G401 (cell line): ENCODE results near the gene UNC45A. TPM values are rescaled to one million over a fixed set of nuclear protein-coding genes. Genes with fewer than 3 reads are reported as not detected.

Source experiments
- DNase-seq: peaks from one replicate; pipeline ENCODE4 v3.0.0-alpha.2; 2015; ENCODE audit warnings: low spot score
- in situ Hi-C: cut with HindIII; loops from 2 replicates; pipeline ENCODE4 v1.10.0; 2016; ENCODE audit warnings: low sequenced_read_pairs, mixed read lengths
- total RNA-seq: library from RNA; depleted of rRNA; stranded (reverse); fragments of >200 nt; shearing (Covaris generic); gene quantifications from 2 replicates; pipeline ENCODE4 v1.2.3, GENCODE V29; 2014; rRNA removed

Gene UNC45A
- total RNA-seq, 1 experiment from 2014 or later: 99.2 TPM

DNA sequence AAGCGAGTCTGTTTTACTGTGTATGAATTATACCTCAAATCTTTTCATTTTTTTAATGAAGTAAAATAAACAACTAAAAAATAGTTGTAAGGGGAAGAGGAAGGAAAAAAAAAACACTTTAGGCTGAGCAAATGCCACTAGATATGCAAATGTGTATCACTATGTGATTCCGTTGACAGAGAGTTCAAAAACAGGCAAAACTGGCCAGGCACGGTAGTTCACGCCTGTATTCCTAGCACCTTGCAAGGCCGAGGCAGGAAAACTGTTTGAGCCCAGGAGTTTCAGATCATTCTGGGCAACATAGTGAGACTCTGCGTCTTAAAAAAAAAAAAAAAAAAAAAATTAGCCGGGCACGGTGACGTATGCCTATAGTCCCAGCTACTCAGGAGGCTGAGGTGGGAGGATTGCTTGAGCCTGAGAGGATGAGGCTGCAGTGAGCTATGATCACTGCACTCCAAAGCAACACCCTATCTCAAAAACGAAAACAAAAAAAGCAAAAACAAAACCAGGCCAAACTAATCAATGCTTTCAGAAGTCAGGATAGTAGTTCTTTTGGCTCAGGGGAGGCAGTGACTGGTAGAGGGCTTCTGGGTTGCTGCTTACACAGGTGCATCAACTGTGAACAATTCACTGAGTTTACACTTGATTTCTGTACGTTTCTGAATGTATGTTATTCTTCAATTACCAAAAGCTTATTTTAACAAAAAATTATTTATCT is 51.9 kb downstream of the UNC45A start:
- in situ Hi-C loops: no loop called here

DNA sequence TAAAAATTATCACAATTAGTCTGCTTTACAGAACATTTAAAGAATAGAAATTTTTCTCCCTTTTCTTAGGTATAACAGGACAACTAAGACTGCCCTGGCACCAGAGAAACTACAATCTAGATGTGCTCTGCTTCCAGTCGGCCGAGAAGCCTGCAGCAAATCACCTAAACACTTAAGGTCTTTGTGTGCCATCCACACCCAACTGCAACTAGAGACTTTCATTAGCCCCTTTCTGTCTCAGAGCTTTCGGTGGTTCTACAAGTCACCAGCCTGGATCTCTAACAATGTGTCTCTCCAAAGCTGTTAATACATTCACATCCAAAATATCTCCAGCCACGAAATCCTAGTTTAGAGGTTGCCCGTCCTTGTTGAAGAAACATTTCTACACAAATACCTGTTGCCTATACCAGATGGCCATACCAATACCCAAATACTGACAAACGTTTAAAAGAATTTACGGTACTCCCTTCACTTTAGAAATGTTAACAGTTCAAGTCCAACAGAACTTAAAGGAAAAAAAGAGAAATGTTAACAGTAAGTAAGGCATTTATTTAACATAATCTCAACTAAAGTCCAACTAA is 52.6 kb downstream of the UNC45A start:
- in situ Hi-C loops: no loop called here
- no peak for DNase-seq

More for the DNA sequence above, 51.9 kb downstream of the UNC45A start:
- DNase-seq: no peak

DNA sequence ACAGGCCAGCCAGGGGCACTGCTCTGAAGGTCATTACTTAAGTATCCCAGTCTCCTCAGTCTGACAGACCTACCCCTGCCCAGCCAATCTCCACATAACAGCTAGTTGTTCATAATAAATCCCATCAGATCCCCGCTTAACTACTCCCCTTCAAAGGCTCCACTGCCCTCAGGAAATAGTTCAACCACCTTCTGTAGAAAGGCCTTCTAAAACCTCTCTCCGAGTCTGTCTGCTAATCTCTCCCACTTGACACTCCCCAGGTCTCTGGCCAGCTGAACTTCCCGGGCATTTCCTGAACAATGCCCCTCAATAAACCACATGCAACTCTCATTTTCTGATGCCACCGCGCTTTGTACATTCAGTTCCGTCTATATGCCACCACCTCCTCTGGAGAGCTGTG is 53.2 kb downstream of the UNC45A start:
- in situ Hi-C loops: no loop called here
- DNase-seq: no peak

DNA sequence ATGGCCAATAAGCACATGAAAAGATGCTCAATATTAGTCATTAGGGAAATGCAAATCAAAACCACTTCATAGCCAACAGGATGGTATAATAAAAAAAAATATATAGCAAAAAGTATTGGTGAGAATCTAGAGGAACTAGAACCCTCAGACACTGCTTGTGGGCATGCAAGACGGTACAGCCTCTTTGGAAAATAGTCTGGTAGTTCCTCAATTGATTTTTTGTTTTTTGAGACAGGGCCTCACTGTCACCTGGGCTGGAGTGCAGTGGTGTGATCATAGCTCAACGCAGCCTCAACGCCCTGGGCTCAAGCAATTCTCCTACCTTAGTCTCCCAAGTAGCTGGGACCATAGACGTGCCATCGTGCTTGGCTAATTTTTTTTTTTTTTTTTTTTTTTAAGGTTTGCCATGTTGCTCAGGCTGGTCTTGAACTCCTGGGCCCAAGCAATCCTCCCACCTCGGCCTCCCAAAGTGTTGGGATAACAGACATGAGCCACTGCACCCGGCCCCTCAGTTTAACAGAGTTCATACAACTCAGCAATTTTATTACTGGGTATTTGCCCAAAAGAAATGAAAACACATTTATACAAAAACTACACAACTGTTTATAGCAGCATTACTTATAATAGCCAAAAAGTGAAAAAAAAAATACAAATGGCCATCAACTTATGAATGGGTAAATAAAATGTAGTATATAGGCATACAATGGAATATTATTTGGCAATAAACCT is 54.1 kb downstream of the UNC45A start:
- in situ Hi-C loops: no loop called here
- no peak for DNase-seq

DNA sequence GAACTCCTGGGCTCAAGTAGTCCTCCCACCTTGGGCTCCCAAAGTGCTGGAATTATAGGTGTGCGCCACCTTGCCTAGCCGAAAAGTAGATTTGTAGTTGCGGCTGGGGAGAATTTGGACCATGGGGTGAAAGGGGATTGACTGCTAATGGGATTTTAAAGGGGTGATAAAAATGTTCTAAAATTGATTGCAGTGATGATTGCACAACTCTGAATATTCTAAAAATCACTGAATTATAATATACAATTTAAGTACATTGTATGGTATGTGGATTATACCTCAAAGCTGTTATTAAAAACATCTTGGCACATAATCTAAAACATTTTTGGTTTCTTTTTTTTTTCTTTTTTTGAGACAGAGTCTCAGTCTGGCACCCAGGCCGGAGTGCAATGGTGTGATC is 55.4 kb downstream of the UNC45A start:
- DNase-seq: no peak
- in situ Hi-C loops: no loop called here

DNA sequence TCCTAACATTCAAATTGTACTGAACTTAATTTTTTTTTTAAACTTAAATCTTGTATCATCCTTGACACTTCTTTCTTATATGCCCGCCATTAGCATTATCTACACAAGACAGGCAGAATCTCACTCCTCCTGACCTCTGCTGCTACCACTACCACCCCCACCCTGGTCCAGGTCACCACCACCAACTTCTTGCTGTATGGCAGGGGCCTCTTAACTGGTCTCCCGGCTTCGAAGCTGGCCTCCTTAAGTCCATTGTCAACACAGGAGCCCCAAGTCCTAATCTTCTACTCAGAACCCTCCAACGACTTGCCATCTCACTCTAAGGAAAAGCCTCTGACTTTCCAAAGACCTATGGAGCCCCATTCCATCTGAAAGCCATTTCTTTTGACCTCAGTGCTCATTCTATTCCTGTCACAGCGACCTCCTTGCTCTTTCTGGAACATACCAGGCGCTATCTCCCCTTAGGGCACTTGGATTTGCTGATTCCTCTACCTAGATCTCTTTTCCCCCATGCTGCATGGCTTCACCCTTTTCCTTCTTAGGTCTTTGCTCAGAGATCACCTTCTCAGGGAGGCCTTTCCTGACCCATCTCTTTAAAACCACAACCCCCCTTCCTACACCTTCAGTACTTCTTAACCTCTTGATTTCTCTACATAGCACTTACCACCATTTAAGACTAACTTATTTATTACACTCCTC is 56.7 kb downstream of the UNC45A start:
- in situ Hi-C loops: no loop called here
- no peak for DNase-seq

DNA sequence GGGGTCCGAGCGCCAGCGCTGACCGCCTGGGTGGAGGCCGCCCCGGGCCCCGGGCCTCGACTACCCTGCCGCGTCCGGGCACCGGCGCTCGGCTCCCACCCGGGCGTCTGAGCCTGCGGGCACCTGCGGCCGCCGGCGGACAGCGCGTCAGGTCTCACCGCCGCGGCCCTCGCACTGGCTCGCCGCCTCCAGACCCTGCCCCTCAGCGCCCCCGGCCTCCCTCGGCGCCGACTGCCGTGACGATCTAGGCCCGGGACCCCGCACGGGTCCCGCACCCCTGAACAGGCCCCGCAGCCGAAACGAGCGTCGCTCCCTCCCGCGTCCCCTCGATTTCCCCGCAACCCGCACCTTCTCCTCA is 59.0 kb downstream of the UNC45A start:
- no peak for DNase-seq
- in situ Hi-C loops: no loop called here

DNA sequence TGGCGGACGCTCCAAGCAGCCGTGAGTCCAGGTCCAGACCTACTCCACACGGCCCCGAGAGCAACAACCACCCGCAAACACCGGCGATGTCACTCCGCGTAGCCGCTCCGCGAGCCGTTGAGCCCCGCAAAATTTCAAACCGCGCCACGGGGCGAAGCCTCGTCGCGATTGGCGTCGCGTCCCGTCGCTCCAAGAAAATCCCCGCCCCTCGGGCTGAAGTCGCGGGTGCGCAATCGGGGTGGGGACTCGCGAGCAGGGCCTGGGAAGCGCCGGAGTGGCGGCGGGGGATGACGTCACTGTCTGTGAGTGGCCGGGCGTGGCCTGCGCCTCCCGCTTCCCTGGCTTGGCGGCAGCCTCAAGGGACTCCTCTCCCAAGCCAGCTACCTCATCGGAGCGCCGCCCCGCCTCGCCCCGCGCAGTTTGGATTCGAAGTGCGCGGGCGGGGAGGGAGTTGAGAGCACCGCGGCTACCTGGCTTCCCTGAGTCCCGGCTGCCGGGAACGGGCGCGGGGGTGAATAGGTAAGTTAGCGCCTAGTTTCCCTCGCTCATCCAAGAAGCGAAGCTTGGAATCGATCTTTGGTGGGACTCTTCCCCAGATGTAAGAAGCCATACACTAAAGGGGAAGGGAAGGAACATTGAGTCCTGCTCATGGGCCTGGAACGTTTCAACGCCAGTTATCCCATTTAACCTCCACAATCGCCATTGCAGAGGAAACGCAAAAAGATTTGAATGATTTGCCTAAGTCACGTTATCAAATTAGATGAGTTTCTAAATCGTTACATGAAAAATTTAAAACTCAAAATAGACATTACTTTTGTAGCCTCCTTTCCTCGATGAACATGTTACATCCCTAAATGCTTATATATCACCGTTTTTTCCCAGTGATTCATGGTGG is 59.6 kb downstream of the UNC45A start, which contains the start of gene PRC1:
Gene PRC1, minus strand, starts transcription at position 119 of the 895 bp plus-strand sequence. Its CDS starts 118 bp downstream, at position 1.
- in situ Hi-C loops: no loop called here
- peak; percentile 98 for DNase-seq

DNA sequence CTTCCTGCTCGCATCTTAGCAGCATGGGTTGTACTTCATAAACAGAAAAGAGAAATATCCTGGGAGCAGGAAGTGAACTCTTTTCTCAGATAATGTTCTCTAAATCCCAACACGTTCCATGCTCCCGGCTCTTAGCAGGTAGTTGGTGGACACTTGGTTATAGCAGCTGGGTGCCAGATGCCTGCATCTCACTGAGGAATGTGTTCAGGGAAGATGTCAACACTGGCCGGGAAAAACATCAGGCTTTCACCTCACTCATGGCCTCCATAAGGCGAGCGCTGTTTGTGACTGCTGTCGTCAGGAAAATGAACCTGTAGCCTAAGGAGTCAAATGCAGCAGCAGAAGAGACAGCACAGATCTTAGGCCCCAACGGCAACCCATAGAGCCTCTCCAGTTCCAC is 63.7 kb downstream of the UNC45A start:
- in situ Hi-C loops: no loop called here
- no peak for DNase-seq

DNA sequence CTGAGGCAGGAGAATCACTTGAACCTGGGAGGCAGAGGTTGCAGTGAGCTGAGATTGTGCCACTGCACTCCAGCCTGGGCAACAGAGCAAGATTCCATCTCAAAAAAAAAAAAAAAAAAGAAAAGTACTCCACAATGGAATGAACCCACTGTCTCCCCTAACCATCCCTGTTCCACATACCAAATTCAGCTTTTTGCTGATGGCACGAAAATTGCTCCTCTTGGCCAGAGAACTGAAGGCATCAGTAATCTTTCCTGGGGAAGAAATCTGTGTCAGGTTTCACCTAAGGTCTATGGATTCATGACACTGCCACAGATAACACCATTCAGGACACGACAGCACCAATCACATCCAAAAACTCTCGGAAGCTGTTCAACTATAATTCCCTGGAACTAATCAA is 66.1 kb downstream of the UNC45A start:
- in situ Hi-C loops: no loop called here
- DNase-seq: no peak

Other genes with a start within 250 kb of the UNC45A start
- gene BLM, start 217.9 kb upstream of the UNC45A start, total RNA-seq: 19.0 and 25.7 TPM in 2 replicates
- gene FURIN, start 66.7 kb upstream of the UNC45A start, total RNA-seq: 21.8 and 28.9 TPM in 2 replicates
- 0.43 and 0.64 TPM in 2 replicates for gene FES, start 50.8 kb upstream of the UNC45A start, total RNA-seq
- 23.8 and 33.4 TPM in 2 replicates for gene MAN2A2, start 32.0 kb upstream of the UNC45A start, total RNA-seq
- 10.8 and 17.1 TPM in 2 replicates for gene HDDC3, start 2.7 kb upstream of the UNC45A start, total RNA-seq
- 0.14 TPM in 1 of 2 replicates, not detected in the other for gene RCCD1, start 19.6 kb downstream of the UNC45A start, total RNA-seq
- gene PRC1, start 59.2 kb downstream of the UNC45A start, total RNA-seq: 138 and 140 TPM in 2 replicates
- gene VPS33B, start 87.3 kb downstream of the UNC45A start, total RNA-seq: 8.9 and 12.8 TPM in 2 replicates
- gene SV2B, start 165.0 kb downstream of the UNC45A start, total RNA-seq: not detected in 2 replicates